AG04450 (cell line): Measurements from ENCODE around the gene BRSK2. TPM values are rescaled to one million over a fixed set of nuclear protein-coding genes. Genes with fewer than 3 reads are reported as not detected.

Experiments
- CTCF ChIA-PET: fragments of 300-600, 350-600 bp; formaldehyde crosslinking; extraction: SDS; loops from one replicate; lab custom pipeline; 2022; ENCODE audit warnings: antibody characterized with exemption, inconsistent platforms; lab: Charles Lee
- POLR2A ChIA-PET: fragments of 350-600 bp; formaldehyde crosslinking; extraction: SDS; loops from one replicate; lab custom pipeline; 2021; ENCODE audit warnings: antibody characterized with exemption, inconsistent platforms; lab: Yijun Ruan, JAX
- DNase-seq: peaks from one replicate; pipeline ENCODE4 v3.0.0-alpha.2; 2011; ENCODE audit warnings: low read depth, low spot score
- H3K27ac ChIP-seq: one replicate; pipeline ENCODE4 v1.5.1; 2012; ENCODE audit warnings: low read depth, low read length, control low read depth
- H3K27me3 ChIP-seq: one replicate; pipeline ENCODE4 v1.6.0; 2012; ENCODE audit warnings: low read length; ENCODE audit not compliant: control insufficient read depth, insufficient read depth
- H3K4me3 ChIP-seq: 2 replicates; pipeline ENCODE4 v1.5.1; 2011; ENCODE audit warnings: mild to moderate bottlenecking, low read depth, low read length, control low read depth
- H3K9me3 ChIP-seq: 2 replicates; pipeline ENCODE4 v1.5.1; 2012; ENCODE audit warnings: low read length; ENCODE audit not compliant: control insufficient read depth, insufficient read depth
- CTCF ChIP-seq: IDR thresholded peaks from 2 replicates; pipeline ENCODE4 v1.5.1; 2011; ENCODE audit warnings: low read depth, low read length, control low read depth, inconsistent platforms
- polyA plus RNA-seq: library from polyadenylated mRNA; depleted of rRNA; stranded (reverse); fragments of >200 nt; gene quantifications from 2 replicates; pipeline ENCODE4 v1.2.3, GENCODE V29; 2011

Gene BRSK2
- polyA plus RNA-seq, 1 experiment, result 0.11 TPM

- peaks cover 26% of the 10 kb centered on the region for H3K27me3 ChIP-seq
- no peak overlapping the region for H3K27ac ChIP-seq
- ChIA-PET POLR2A (no interaction called here), CTCF (no interaction called here)
- no peak overlapping the region for H3K4me3 ChIP-seq
- TF ChIP-seq CTCF, result no peak
- DNase-seq, result no peak
- peaks cover 18% of the 10 kb centered on the region; the same call in 1 of the 2 replicates for H3K9me3 ChIP-seq
Measured at GRCh38 chr11:1392561-1392960, 2.8 kb downstream of the BRSK2 start.

- DNase-seq, result no peak
- CTCF ChIA-PET, result no interaction called here
- TF ChIP-seq CTCF, result no peak
- POLR2A ChIA-PET, result no interaction called here
- peaks cover 26% of the 10 kb centered on the region for H3K27me3 ChIP-seq
- H3K27ac ChIP-seq, result no peak overlapping the region
- peaks cover 18% of the 10 kb centered on the region; the same call in 1 of the 2 replicates for H3K9me3 ChIP-seq
- no peak overlapping the region for H3K4me3 ChIP-seq
Measured at GRCh38 chr11:1393038-1393710, 3.4 kb downstream of the BRSK2 start.

GRCh38 chr11:1394936-1395772 is 5.4 kb downstream of the BRSK2 start:
- POLR2A ChIA-PET, result no interaction called here
- Histone ChIP-seq H3K4me3 (no peak overlapping the region), H3K9me3 (peaks cover 18% of the 10 kb centered on the region; the same call in 1 of the 2 replicates), H3K27ac (no peak overlapping the region), H3K27me3 (peaks cover 21% of the 10 kb centered on the region)
- CTCF ChIA-PET, result no interaction called here
- DNase-seq, result no peak
- no peak for TF ChIP-seq CTCF

GRCh38 chr11:1395773-1396374 is 6.1 kb downstream of the BRSK2 start:
- Histone ChIP-seq H3K27ac (no peak overlapping the region), H3K9me3 (peaks cover 18% of the 10 kb centered on the region; the same call in 1 of the 2 replicates), H3K4me3 (no peak overlapping the region), H3K27me3 (peaks cover 19% of the 10 kb centered on the region)
- no peak for TF ChIP-seq CTCF
- ChIA-PET POLR2A (no interaction called here), CTCF (no interaction called here)
- DNase-seq, result no peak
